ENCODE results near the gene SMTNL2. TPM values are rescaled to one million over a fixed set of nuclear protein-coding genes. Genes with fewer than 3 reads are reported as not detected.

Gene SMTNL2
- total RNA-seq, 2 donors from 2014 or later, result not detected

DNA sequence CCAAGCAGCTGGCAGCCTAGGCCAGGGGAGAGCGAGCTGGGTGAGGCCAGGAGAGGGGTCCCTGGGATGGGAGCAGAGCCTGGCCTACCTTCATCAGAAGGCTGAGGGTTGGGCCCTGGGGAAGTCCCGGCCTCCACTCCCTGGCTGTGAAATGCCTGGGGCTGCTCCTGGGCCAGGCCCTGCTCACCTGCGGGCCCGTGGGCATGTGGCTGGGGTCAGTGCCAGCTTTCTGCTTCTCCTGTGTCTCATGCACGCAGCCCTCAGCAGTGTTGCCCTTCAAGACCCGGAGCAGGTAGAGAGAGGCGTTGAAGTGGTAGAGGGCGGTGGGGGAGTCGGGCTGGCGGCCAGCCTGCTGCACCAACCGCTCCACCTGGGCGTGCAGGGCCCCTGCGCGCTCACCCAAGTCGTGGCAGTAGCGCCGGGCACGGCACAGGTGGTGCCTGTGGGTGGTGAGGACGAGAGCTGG is 41.6 kb upstream of the SMTNL2 start:
- Mint-ChIP-seq H3K9me3 (no peaks in the 10 kb centered on the region), H3K36me3 (no peaks in the 10 kb centered on the region), H3K27ac (peak overlapping the region; percentile 69 to 91)
- no peak for ATAC-seq
- DNase-seq (ENCODE audit: low spot score in 2 of 2), result no peak

GRCh38 chr17:4543557-4544026 is 40.7 kb upstream of the SMTNL2 start:
- DNase-seq (ENCODE audit: low spot score in 2 of 2), result no peak
- Mint-ChIP-seq H3K9me3 (no peaks in the 10 kb centered on the region), H3K36me3 (no peaks in the 10 kb centered on the region), H3K27ac (no peak overlapping the region)
- ATAC-seq, result no peak

DNA sequence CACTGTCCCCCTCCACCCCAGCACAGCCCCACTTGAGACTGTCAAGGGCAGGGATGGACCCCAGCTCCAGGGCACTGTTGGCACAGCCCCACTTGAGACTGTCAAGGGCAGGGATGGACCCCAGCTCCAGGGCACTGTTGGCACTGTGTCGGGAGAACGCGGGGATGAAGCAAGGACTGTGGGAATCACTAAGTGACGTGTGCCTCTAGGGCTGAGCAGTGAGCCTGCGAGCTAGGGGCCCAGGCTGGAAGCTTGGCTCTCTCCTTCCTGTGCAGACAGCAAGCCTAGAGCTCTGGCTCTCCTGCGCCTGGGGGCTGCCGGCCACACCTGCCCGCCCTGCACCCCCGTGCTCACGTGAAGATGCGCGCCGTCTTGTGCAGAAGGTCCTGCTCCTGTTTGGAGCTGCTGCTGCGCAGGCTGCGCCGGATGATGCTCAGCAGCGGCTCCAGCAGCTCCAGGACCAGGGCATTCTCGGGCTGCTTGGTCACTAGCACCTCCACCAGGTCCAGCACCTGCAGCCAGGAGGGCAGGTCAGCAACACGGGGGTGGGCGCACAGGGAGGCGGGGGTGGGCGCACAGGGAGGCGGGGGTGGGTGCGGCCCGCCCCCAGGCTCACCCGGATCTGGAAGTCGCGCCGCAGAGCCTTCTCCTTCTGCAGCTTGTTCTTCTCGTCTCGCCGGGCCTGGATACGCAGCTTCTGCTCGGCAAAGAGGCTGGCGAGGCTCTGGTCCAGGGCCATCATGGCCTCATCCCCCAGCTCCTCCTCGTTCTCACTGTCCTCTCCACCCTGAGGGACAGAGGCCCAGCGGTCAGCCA is 40.0 kb upstream of the SMTNL2 start:
- DNase-seq (ENCODE audit: low spot score in 2 of 2), result no peak
- Mint-ChIP-seq H3K27ac (peak overlapping the region in 1 of 2 donors; percentile 15), H3K36me3 (no peaks in the 10 kb centered on the region), H3K9me3 (no peaks in the 10 kb centered on the region)
- no peak for ATAC-seq

GRCh38 chr17:4544951-4545216 is 39.4 kb upstream of the SMTNL2 start:
- ATAC-seq (no peak), DNase-seq (ENCODE audit: low spot score in 2 of 2) (no peak)
- Mint-ChIP-seq H3K9me3 (no peaks in the 10 kb centered on the region), H3K36me3 (no peaks in the 10 kb centered on the region), H3K27ac (no peak overlapping the region)

- Mint-ChIP-seq H3K9me3 (no peaks in the 10 kb centered on the region), H3K36me3 (no peaks in the 10 kb centered on the region), H3K27ac (no peak overlapping the region)
- ATAC-seq (no peak), DNase-seq (ENCODE audit: low spot score in 2 of 2) (no peak)
These were observed 38.9 kb upstream of the SMTNL2 start for GRCh38 chr17:4545217-4545951.

GRCh38 chr17:4547118-4547906 is 37.0 kb upstream of the SMTNL2 start:
- Mint-ChIP-seq H3K9me3 (no peaks in the 10 kb centered on the region), H3K36me3 (peaks cover 0 to 7% of the 10 kb centered on the region in 2 donors), H3K27ac (no peak overlapping the region)
- ATAC-seq, result no peak
- no peak for DNase-seq (ENCODE audit: low spot score in 2 of 2)

DNA sequence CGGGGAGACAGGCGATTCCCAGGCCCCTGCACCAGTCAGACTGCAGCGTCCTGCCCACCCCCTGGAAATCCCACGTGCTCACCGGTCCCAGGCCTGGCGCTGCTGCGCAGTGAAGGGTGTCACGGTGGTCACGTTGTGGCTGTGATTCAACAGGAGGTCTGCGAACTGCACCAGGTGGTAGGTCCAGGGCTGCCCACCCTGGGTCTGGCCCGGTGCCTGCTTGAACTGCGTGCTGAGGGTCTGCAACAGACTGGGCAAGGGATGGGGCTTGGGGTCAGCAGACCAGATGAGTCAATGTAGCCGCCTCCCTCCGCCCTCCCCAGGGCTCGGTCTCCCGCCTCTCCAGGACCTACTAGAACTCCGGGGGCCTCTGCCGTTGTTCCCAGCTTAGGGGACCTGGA is 36.3 kb upstream of the SMTNL2 start:
- H3K36me3 Mint-ChIP-seq, result peaks cover 0 to 7% of the 10 kb centered on the region in 2 donors
- H3K27ac Mint-ChIP-seq, result no peak overlapping the region
- DNase-seq (ENCODE audit: low spot score in 2 of 2), result no peak
- H3K9me3 Mint-ChIP-seq, result no peaks in the 10 kb centered on the region
- ATAC-seq, result no peak

DNA sequence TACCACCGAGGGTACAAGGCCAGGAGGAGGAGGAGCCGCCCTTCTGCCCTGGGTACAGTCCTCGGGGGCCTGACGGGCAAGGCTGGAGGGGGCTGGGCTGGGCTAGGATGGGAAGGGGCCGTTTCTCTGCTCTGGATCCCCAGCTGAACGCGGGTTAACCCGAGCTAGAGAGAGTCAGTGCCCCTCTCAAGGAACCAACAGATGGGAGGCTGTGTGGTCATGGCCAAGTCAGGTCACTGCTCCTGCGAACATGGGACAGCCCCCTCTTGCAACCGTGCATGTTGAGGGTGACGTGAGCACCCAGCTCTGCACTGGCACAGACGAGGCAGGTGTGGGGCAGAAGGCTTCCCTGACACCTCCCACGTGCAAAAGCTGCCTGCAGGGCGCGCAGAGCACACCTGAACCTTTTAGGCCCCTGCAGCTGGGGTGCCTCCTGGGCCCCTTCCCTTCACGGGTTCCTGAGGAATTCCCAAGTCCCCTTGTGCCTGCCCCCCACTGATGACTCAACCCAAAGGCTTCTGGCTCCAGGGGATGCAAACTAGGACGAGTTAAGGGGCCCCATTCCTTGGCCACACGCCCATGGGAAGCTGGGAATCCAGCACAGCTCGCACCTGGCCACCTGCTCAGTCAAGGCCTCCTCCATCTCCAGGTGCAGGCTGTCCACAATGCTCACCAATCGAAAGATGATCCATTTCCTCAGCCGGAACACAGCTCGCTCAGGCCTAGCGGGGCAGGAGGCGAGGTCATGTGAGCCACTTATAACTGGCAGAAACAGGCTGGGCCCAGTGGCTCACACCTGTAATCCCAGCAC is 35.4 kb upstream of the SMTNL2 start:
- ATAC-seq (no peak), DNase-seq (ENCODE audit: low spot score in 2 of 2) (no peak)
- Mint-ChIP-seq H3K27ac (no peak overlapping the region), H3K36me3 (peaks cover 5 to 11% of the 10 kb centered on the region in 2 donors), H3K9me3 (no peaks in the 10 kb centered on the region)

- DNase-seq (ENCODE audit: low spot score in 2 of 2) (no peak), ATAC-seq (no peak)
- no peak overlapping the region for H3K27ac Mint-ChIP-seq
- H3K36me3 Mint-ChIP-seq, result peaks cover 14 to 22% of the 10 kb centered on the region in 2 donors
- no peaks in the 10 kb centered on the region for H3K9me3 Mint-ChIP-seq
These were observed 34.4 kb upstream of the SMTNL2 start for GRCh38 chr17:4549781-4550533.

DNA sequence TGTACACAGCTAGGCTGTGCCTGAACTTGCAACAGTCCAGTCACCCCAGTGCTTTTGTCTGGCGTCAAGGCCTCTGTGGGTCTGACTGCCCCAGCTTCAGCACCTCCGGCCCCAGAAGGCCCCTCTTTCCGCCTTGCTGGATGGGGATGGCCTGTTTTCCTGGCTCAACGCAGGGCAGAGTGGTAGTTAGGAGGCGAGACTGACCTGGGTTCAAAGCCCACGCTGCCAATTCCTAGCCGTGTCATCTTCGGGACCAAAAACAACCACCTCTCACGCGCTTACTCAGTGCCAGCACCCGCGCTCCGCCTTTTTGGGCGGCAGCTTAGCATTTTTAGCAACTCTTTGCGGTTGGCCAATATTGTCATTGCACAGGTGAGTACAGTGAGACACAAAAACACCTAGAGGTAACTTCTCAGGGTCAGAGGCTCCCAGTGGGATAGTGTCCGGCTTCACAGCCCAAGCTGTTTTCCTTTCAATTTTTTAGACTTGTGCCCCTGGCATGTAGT is 33.7 kb upstream of the SMTNL2 start:
- Mint-ChIP-seq H3K36me3 (peaks cover 21 to 28% of the 10 kb centered on the region in 2 donors), H3K9me3 (no peaks in the 10 kb centered on the region), H3K27ac (no peak overlapping the region)
- ATAC-seq, result no peak
- no peak for DNase-seq (ENCODE audit: low spot score in 2 of 2)

- Mint-ChIP-seq H3K27ac (no peak overlapping the region), H3K36me3 (peaks cover 21 to 30% of the 10 kb centered on the region in 2 donors), H3K9me3 (no peaks in the 10 kb centered on the region)
- ATAC-seq, result no peak
- no peak for DNase-seq (ENCODE audit: low spot score in 2 of 2)
These were observed 33.2 kb upstream of the SMTNL2 start for GRCh38 chr17:4551141-4551540.

- Mint-ChIP-seq H3K27ac (no peak overlapping the region), H3K36me3 (peaks cover 21 to 30% of the 10 kb centered on the region in 2 donors)
These were observed 32.4 kb upstream of the SMTNL2 start for GRCh38 chr17:4551796-4552525.

GRCh38 chr17:4553669-4554068 is 30.7 kb upstream of the SMTNL2 start:
- DNase-seq (ENCODE audit: low spot score in 2 of 2) (no peak), ATAC-seq (no peak)
- peaks cover 21 to 30% of the 10 kb centered on the region in 2 donors for H3K36me3 Mint-ChIP-seq
- H3K27ac Mint-ChIP-seq, result peak overlapping the region; percentile 95 to 99
- no peaks in the 10 kb centered on the region for H3K9me3 Mint-ChIP-seq

More at GRCh38 chr17:4551796-4552525, 32.4 kb upstream of the SMTNL2 start:
- DNase-seq (ENCODE audit: low spot score in 2 of 2), result no peak
- H3K9me3 Mint-ChIP-seq, result no peaks in the 10 kb centered on the region
- no peak for ATAC-seq

DNA sequence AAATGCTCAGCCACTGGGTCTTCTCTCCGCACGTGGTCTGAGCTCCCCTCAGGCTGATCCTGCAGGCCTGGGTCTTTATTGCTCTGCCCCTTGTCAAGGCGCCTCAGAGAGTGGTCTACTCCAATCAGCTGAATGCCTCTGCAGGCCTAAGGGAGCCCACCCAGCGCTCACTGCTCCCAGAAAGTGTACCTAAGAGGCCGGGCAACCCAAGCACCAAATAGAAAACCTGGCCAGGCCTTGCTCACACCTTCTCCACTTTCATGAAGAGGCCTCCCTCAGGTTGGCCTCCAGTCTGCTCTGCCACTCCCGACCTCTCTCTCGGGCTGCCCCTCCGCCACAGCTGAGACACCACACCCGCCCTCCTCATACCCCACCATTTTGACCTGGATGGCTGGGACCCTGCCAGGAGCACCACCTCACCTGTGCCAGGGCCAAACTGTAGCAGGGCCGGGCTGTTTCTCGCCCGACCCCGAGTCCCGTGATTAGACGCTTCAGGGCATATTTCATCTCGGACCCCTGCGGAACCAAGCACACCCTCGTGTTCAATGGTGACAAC is 29.8 kb upstream of the SMTNL2 start:
- no peaks in the 10 kb centered on the region for H3K9me3 Mint-ChIP-seq
- H3K36me3 Mint-ChIP-seq, result peaks cover 21 to 30% of the 10 kb centered on the region in 2 donors
- H3K27ac Mint-ChIP-seq, result peak overlapping the region; percentile 95 to 99
- ATAC-seq (peak in 1 of 2 donors; percentile 1), DNase-seq (ENCODE audit: low spot score in 2 of 2) (no peak)

Data from activated naive CD4-positive, alpha-beta T cell treated with anti-CD3 and anti-CD28 coated beads, Interleukin-2, amount 50 U/mL, for 72 hours (primary cell).